HepG2 (cell line): Measurements from ENCODE around the gene PARN. TPM values are rescaled to one million over a fixed set of nuclear protein-coding genes. Genes with fewer than 3 reads are reported as not detected.

Experiments
- NAIF1 ChIP-seq: sonication (generic); formaldehyde crosslinking; IDR thresholded peaks from 2 replicates; pipeline ENCODE4 v1.5.0; 2020; ENCODE audit warnings: mild to moderate bottlenecking, missing genetic modification reagents, borderline replicate concordance
- SOX6 ChIP-seq, 2 experiments: fragments of 450-650 bp in 1 of 2; sonication (generic) in 1 of 2; formaldehyde crosslinking in 1 of 2; IDR thresholded peaks; 2 replicates each; pipeline versions ENCODE4 v1.4.0 to v1.6.1; 2017 to 2020; ENCODE audit warnings: antibody characterized with exemption in 1 of 2, mild to moderate bottlenecking in 1 of 2, missing genetic modification reagents in 1 of 2
- THYN1 ChIP-seq: sonication (generic); formaldehyde crosslinking; IDR thresholded peaks from 2 replicates; pipeline ENCODE4 v1.8.1; 2023; ENCODE audit warnings: low read depth, mild to moderate bottlenecking, moderate library complexity, missing genetic modification reagents, borderline replicate concordance
- ZBTB38 ChIP-seq: sonication (generic); formaldehyde crosslinking; IDR thresholded peaks from 2 replicates; pipeline ENCODE4 v1.5.1; 2020; ENCODE audit warnings: mild to moderate bottlenecking, missing genetic modification reagents
- ZBTB7A ChIP-seq: sonication (generic); formaldehyde crosslinking; IDR thresholded peaks from 2 replicates; pipeline ENCODE4 v1.8.0; 2022; ENCODE audit warnings: mild to moderate bottlenecking, missing genetic modification reagents
- polyA plus RNA-seq, 8 experiments: library from polyadenylated mRNA; depleted of rRNA in 3 of 8; stranded (reverse) in 7 of 8; unstranded in 1 of 8; fragments of >200 nt; fragmentation: Illumina TruSeq in 4 of 8; extraction: Trizol in 4 of 8; gene quantifications; 2 replicates each; pipeline versions ENCODE4 v1.2.1 to v1.2.3, GENCODE V29; 2011 to 2016; ENCODE audit warnings: low read depth in 4 of 8, missing spikeins in 1 of 8, mixed read lengths in 1 of 8; ENCODE audit not compliant: insufficient read depth in 1 of 8
- total RNA-seq, 5 experiments: library from RNA; depleted of rRNA; stranded (reverse); fragments of >200 nt; fragmentation: Illumina TruSeq; extraction: Trizol; gene quantifications; 2 replicates each; pipeline ENCODE4 v1.2.3, GENCODE V29; 2016; ENCODE audit warnings: low read depth in 1 of 5
- TF ChIP-seq, protein P1 (sequence below): sonication (generic); formaldehyde crosslinking; IDR thresholded peaks from 2 replicates; pipeline ENCODE4; 2020; ENCODE audit warnings: missing genetic modification reagents, mild to moderate bottlenecking, borderline replicate concordance
- TF ChIP-seq, protein P2 (sequence below): sonication (generic); formaldehyde crosslinking; IDR thresholded peaks from 2 replicates; pipeline ENCODE4 v1.5.1; 2020; ENCODE audit warnings: missing genetic modification reagents, mild to moderate bottlenecking, borderline replicate concordance

Gene PARN
- total and polyA plus RNA-seq, 2 of the 13 experiments (the other 11 are each of a cell fraction or from before 2014, with no cell fraction given), result 13.3 to 47.6 TPM

DNA sequence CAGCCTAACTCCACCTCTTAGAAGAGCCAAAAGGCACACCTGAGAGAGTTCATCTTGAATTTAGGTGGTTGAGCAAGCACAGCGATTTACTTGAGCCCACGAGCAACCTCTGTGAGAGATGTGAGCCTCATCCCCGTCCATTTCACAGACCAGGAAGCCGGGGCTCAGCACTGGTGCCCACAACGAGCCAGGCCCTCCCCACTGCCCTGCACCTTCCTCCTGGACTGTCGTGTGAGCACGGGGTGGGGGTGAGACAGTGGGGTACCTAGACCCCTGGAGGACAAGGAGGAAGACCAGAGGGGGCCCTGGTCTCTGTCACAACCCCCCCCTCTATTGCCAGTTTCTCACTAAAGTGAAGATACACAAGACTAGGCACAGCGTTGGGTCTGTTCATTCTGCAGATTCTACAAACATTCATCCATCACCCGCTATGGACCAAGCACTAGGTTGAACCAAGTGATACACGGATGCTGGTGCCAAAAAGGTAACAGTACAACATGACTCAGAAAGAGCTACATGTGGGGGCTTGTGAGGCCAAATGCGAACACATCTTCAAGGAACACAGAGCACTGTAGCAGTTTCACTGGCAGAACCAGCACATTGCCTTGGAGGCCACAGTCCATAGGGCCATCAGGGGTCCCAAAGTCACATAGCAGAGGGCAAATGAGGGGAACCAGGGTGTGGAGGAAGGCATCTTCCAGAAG lies 231.9 kb downstream of the PARN start (continued):
- TF ChIP-seq ZBTB38 (peak; percentile 57), SOX6 (IDR thresholded peaks at IDR 0.05) (no peak), SOX6 (CRISPR knock-in tag; IDR thresholded peaks at IDR 0.05) (0 out of 2 replicates have a peak, but pooled peaks have one; percentile 3), NAIF1 (no peak), ZBTB7A (0 out of 2 replicates have a peak, but pooled peaks have one; percentile 39), THYN1 (CRISPR knock-in tag) (no peak)
- TF ChIP-seq, protein P1, sequence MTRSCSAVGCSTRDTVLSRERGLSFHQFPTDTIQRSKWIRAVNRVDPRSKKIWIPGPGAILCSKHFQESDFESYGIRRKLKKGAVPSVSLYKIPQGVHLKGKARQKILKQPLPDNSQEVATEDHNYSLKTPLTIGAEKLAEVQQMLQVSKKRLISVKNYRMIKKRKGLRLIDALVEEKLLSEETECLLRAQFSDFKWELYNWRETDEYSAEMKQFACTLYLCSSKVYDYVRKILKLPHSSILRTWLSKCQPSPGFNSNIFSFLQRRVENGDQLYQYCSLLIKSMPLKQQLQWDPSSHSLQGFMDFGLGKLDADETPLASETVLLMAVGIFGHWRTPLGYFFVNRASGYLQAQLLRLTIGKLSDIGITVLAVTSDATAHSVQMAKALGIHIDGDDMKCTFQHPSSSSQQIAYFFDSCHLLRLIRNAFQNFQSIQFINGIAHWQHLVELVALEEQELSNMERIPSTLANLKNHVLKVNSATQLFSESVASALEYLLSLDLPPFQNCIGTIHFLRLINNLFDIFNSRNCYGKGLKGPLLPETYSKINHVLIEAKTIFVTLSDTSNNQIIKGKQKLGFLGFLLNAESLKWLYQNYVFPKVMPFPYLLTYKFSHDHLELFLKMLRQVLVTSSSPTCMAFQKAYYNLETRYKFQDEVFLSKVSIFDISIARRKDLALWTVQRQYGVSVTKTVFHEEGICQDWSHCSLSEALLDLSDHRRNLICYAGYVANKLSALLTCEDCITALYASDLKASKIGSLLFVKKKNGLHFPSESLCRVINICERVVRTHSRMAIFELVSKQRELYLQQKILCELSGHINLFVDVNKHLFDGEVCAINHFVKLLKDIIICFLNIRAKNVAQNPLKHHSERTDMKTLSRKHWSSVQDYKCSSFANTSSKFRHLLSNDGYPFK (CRISPR knock-in tag), result no peak
- TF ChIP-seq, protein P2, sequence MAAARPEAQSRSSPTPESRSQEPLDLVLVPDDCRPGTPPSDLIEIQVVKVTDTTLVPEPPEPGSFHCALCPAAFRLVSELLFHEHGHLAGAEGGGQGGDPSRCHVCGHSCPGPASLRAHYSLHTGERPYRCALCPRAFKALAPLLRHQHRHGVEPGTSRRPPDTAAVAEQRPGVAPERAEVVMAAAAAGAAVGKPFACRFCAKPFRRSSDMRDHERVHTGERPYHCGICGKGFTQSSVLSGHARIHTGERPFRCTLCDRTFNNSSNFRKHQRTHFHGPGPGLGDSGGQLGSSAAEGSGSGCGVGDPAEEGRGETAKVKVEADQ (CRISPR knock-in tag), result peak; percentile 71; the same call in 1 of the 2 replicates
- TF ChIP-seq, all 625 proteins: peak for 14
